NT2/D1 (cell line): ENCODE data around the gene SOHLH2.

ENCODE experiments used
- DNase-seq: peaks from one replicate; pipeline ENCODE4 v3.0.0-alpha.2; 2011; ENCODE audit warnings: low read depth, low spot score
- H3K27me3 ChIP-seq: 2 replicates; pipeline ENCODE4 v1.6.0; 2011; ENCODE audit warnings: mild to moderate bottlenecking; ENCODE audit not compliant: insufficient read length, insufficient read depth
- H3K36me3 ChIP-seq: 2 replicates; pipeline ENCODE4 v1.6.1; 2011; ENCODE audit warnings: mild to moderate bottlenecking, low read length, mixed read lengths; ENCODE audit not compliant: insufficient read depth, insufficient read length
- H3K4me1 ChIP-seq: 2 replicates; pipeline ENCODE4 v1.5.1; 2011; ENCODE audit not compliant: insufficient read depth, insufficient read length
- H3K4me3 ChIP-seq: 2 replicates; pipeline ENCODE4 v1.5.1; 2011; ENCODE audit warnings: low read depth; ENCODE audit not compliant: insufficient read length
- H3K9ac ChIP-seq: 2 replicates; pipeline ENCODE4 v1.6.0; 2011; ENCODE audit warnings: low read depth; ENCODE audit not compliant: insufficient read length
- H3K9me3 ChIP-seq: 2 replicates; pipeline ENCODE4 v1.5.1; 2011; ENCODE audit warnings: mild to moderate bottlenecking, low read length; ENCODE audit not compliant: insufficient read depth
- SUZ12 ChIP-seq: IDR thresholded peaks from 2 replicates; pipeline ENCODE4 v1.6.1; 2011; ENCODE audit not compliant: insufficient read length, insufficient read depth; ENCODE audit errors: extremely low read depth
- YY1 ChIP-seq: IDR thresholded peaks from 2 replicates; pipeline ENCODE4 v1.6.1; 2011; ENCODE audit not compliant: insufficient read length, insufficient read depth
- ZNF274 ChIP-seq: IDR thresholded peaks from 2 replicates; pipeline ENCODE4 v1.6.1; 2011; ENCODE audit warnings: mild to moderate bottlenecking, low read depth, low read length

SOHLH2 gene

GRCh38 chr13:36248700-36249099, 34.3 kb upstream of the SOHLH2 start:
- TF ChIP-seq SUZ12 (no peak), YY1 (no peak), ZNF274 (no peak)
- Histone ChIP-seq H3K27me3 (no peaks in the 10 kb centered on the region), H3K9ac (no peak overlapping the region), H3K4me1 (no peaks in the 10 kb centered on the region), H3K4me3 (no peak overlapping the region), H3K9me3 (peaks cover 4% of the 10 kb centered on the region; the same call in 1 of the 2 replicates), H3K36me3 (no peaks in the 10 kb centered on the region)
- no peak for DNase-seq

DNA sequence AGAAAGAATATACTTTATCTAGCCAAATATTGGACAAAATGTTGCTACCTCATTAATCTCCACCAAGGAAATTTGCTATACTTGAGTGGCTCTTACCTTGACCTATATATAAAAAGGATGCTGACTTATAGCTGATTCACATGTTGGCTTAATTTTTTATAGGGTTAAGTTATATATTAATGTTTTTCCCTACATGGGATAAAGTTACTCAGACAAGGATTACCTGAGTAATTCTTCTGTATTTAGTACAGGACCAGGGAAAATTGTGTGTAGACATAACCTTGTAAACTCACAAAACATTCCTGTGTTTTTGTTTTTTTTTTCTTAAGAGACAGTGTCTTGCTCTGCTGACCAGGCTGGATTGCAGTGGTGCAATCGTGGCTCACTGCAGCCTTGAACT, 30.6 kb upstream of the SOHLH2 start:
- DNase-seq = no peak
- Histone ChIP-seq H3K9ac (no peak overlapping the region), H3K4me3 (no peak overlapping the region), H3K4me1 (no peaks in the 10 kb centered on the region), H3K9me3 (peaks cover 4% of the 10 kb centered on the region; the same call in 1 of the 2 replicates), H3K36me3 (no peaks in the 10 kb centered on the region), H3K27me3 (no peaks in the 10 kb centered on the region)
- no peak for TF ChIP-seq ZNF274
- no peak for TF ChIP-seq YY1
- no peak for TF ChIP-seq SUZ12

DNA sequence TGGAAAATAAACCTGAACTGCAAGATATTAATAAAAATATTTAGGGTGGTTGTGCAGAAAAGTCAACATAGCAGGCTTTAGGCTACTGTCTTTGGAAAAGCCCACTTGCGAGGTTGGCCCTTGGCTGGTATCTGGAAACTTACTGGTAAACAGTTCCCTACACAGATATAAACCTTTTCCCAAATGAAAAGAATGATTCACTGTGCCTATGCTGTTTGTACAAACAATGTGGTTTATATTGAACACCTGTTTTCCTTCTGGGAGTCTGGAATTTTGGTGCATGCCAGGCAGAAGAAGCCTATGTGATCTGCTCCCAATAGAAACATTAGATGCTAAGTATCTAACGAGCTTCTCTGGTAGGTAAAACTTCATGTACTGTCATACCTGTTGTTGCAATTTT, 29.7 kb upstream of the SOHLH2 start:
- Histone ChIP-seq H3K4me3 (no peak overlapping the region), H3K9me3 (peaks cover 4% of the 10 kb centered on the region; the same call in 1 of the 2 replicates), H3K9ac (no peak overlapping the region), H3K27me3 (no peaks in the 10 kb centered on the region), H3K4me1 (no peaks in the 10 kb centered on the region), H3K36me3 (no peaks in the 10 kb centered on the region)
- DNase-seq = no peak
- TF ChIP-seq ZNF274 (no peak), SUZ12 (no peak), YY1 (no peak)

GRCh38 chr13:36242761-36243160, 28.4 kb upstream of the SOHLH2 start:
- Histone ChIP-seq H3K4me1 (no peaks in the 10 kb centered on the region), H3K9ac (no peak overlapping the region), H3K27me3 (no peaks in the 10 kb centered on the region), H3K36me3 (no peaks in the 10 kb centered on the region), H3K9me3 (peaks cover 4% of the 10 kb centered on the region; the same call in 1 of the 2 replicates), H3K4me3 (no peak overlapping the region)
- no peak for DNase-seq
- TF ChIP-seq SUZ12 (no peak), ZNF274 (no peak), YY1 (no peak)

DNA sequence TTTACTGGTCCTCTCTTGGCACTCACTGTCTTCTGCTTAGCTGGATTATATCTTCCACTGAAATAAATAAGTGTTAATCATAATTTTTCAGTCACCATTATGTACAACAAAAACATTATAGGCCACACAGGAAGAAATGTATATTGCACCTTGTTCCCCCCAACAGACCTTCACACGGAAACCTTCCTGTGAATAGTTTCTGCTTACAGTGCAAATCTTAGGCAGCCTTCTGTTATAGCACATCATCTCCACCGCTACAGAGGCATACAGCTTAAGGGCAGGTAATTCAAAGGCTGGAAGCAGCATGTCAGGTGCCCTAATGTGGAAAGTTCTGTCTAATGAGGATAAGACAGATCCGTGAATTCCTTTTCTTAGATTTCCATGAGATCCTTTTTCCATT, 16.9 kb upstream of the SOHLH2 start:
- H3K4me1 ChIP-seq = no peaks in the 10 kb centered on the region
- no peaks in the 10 kb centered on the region for H3K27me3 ChIP-seq
- no peak overlapping the region for H3K9ac ChIP-seq
- H3K36me3 ChIP-seq = no peaks in the 10 kb centered on the region
- DNase-seq = no peak
- TF ChIP-seq SUZ12 (no peak), ZNF274 (no peak), YY1 (no peak)
- H3K4me3 ChIP-seq = no peak overlapping the region
- H3K9me3 ChIP-seq = no peaks in the 10 kb centered on the region

- Histone ChIP-seq H3K36me3 (no peaks in the 10 kb centered on the region), H3K9me3 (no peaks in the 10 kb centered on the region), H3K4me3 (no peak overlapping the region), H3K27me3 (no peaks in the 10 kb centered on the region), H3K4me1 (no peaks in the 10 kb centered on the region), H3K9ac (no peak overlapping the region)
- TF ChIP-seq YY1 (no peak), ZNF274 (no peak), SUZ12 (no peak)
- no peak for DNase-seq
Measured at GRCh38 chr13:36224730-36225129, 10.4 kb upstream of the SOHLH2 start.

- Histone ChIP-seq H3K9ac (no peak overlapping the region), H3K4me1 (no peaks in the 10 kb centered on the region), H3K4me3 (no peak overlapping the region), H3K36me3 (no peaks in the 10 kb centered on the region), H3K27me3 (no peaks in the 10 kb centered on the region), H3K9me3 (peaks cover 4% of the 10 kb centered on the region; the same call in 1 of the 2 replicates)
- TF ChIP-seq SUZ12 (no peak), ZNF274 (no peak), YY1 (no peak)
- no peak for DNase-seq
Measured at GRCh38 chr13:36219883-36220282, 5.5 kb upstream of the SOHLH2 start.

DNA sequence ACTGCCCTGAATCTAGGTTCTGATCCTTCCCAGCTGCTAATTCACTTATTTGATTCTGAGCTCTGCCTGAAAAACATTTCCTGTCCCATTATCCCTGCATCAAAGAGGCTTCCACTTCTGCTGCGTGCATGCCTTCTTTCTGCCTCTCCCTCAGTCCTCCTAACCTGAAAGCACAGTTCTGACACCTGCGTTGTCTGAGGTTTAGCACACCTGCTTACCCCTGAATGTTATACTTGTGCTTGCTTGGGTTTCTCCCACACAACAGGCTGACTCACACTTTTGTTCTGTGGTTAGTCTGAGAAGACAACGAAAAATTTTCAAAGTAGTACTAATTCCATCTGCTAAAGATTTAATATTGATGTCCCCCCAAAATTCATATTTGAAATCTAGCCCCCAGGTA, 3.1 kb upstream of the SOHLH2 start:
- Histone ChIP-seq H3K9me3 (peaks cover 4% of the 10 kb centered on the region; the same call in 1 of the 2 replicates), H3K36me3 (no peaks in the 10 kb centered on the region), H3K27me3 (no peaks in the 10 kb centered on the region), H3K9ac (no peak overlapping the region), H3K4me3 (no peak overlapping the region), H3K4me1 (no peaks in the 10 kb centered on the region)
- no peak for DNase-seq
- TF ChIP-seq YY1 = no peak
- no peak for TF ChIP-seq SUZ12
- no peak for TF ChIP-seq ZNF274
